Ovary (tissue), 3 donors: ENCODE data around the gene SLC41A1.

Source experiments
- POLR2A ChIP-seq: fragments of 450-650 bp; IDR thresholded peaks from one replicate; pipeline ENCODE4 v1.6.1; 2017; ENCODE audit warnings: antibody characterized with exemption, mild to moderate bottlenecking, moderate library complexity
- TF ChIP-seq, protein P1 (sequence below), 3 donors: fragments of 450-650 bp in 2 of 3; fragments of 200-600 bp in 1 of 3; IDR thresholded peaks; one replicate each; pipeline versions ENCODE4 v1.5.1 to v1.8.0; 2016 to 2022; ENCODE audit warnings: antibody characterized with exemption in 3 of 3, mild to moderate bottlenecking in 1 of 3
- donor health status: DM: no; HTN: no; CAD: no.

DNA sequence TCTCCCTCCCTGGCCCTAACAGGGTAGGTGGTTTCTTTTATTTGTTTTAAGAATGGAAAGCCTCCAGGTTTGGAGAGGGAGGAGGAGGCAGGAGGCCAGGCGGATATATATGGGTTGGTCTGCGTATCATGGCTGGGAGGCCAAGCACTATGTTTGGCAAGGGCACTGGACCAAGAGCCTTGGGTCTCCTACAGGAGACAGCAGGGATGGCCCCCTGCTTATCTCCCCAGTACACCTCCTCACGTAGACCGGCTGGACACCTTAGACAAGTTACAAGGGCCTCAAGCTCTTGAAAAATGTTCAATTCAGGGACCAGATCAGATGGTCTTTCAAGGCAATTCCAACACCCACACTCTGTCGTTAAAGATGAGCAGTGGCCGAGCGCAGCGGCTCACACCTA lies 10.9 kb downstream of the SLC41A1 start:
- no peak for TF ChIP-seq POLR2A
- TF ChIP-seq, protein P1, sequence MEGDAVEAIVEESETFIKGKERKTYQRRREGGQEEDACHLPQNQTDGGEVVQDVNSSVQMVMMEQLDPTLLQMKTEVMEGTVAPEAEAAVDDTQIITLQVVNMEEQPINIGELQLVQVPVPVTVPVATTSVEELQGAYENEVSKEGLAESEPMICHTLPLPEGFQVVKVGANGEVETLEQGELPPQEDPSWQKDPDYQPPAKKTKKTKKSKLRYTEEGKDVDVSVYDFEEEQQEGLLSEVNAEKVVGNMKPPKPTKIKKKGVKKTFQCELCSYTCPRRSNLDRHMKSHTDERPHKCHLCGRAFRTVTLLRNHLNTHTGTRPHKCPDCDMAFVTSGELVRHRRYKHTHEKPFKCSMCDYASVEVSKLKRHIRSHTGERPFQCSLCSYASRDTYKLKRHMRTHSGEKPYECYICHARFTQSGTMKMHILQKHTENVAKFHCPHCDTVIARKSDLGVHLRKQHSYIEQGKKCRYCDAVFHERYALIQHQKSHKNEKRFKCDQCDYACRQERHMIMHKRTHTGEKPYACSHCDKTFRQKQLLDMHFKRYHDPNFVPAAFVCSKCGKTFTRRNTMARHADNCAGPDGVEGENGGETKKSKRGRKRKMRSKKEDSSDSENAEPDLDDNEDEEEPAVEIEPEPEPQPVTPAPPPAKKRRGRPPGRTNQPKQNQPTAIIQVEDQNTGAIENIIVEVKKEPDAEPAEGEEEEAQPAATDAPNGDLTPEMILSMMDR (IDR thresholded peaks at IDR 0.05): no peak
